HepG2 (cell line): ENCODE data around the gene PHF13. TPM values are rescaled to one million over a fixed set of nuclear protein-coding genes. Genes with fewer than 3 reads are reported as not detected.

Experiments
- ATAC-seq: fragments of 200-7000 bp; cut with Tn5 transposase; 3 replicates; pipeline ENCODE4 v1.9.1; 2020; ENCODE audit warnings: mild to moderate bottlenecking, moderate library complexity
- BruUV-seq: library from RNA; stranded (reverse); fragments of 400-500 nt; replicated peaks from 2 replicates; lab custom pipeline; 2021; lab: Mats Ljungman, UMichigan
- CTCF ChIA-PET: fragments of 300-600 bp; formaldehyde crosslinking; extraction: SDS; loops from one replicate; lab custom pipeline; 2021; ENCODE audit warnings: low total read pairs, inconsistent platforms, low intra/inter-chr PET ratio; lab: Yijun Ruan, JAX
- POLR2A ChIA-PET: fragments of 350-600 bp; sonication (Branson Sonifier 250); formaldehyde crosslinking; loops from one replicate; lab custom pipeline; 2020; ENCODE audit warnings: antibody characterized with exemption, inconsistent platforms; lab: Yijun Ruan, JAX
- DNase-seq: peaks from one replicate; pipeline ENCODE4 v3.0.0-alpha.2; 2015; ENCODE audit warnings: low spot score
- FAIRE-seq: peaks from 3 replicates; lab custom pipeline; 2011; peaks lifted over from hg19 to GRCh38; lab: Jason Lieb, UNC
- H2AFZ ChIP-seq: one replicate; pipeline ENCODE4 v1.6.1; 2011; ENCODE audit warnings: low read length, inconsistent platforms
- H3K27ac ChIP-seq: fragments of 300-600 bp; 3 replicates; pipeline ENCODE4 v1.8.0; 2011; ENCODE audit warnings: mixed run types, mild to moderate bottlenecking, mixed read lengths, low read length, inconsistent platforms; ENCODE audit not compliant: insufficient read depth; ENCODE audit errors: extremely low read length
- H3K27me3 ChIP-seq, 2 experiments: fragments of 200-600 bp in 1 of 2; 2 replicates in 1 of 2; 3 replicates in 1 of 2; pipeline versions ENCODE4 v1.6.0 to v1.8.0; 2011; ENCODE audit warnings: low read length in 2 of 2, mild to moderate bottlenecking in 2 of 2, moderate library complexity in 2 of 2, inconsistent platforms in 1 of 2; ENCODE audit not compliant: insufficient read depth in 2 of 2, control insufficient read depth in 1 of 2
- H3K36me3 ChIP-seq, 2 experiments: fragments of 200-600 bp in 1 of 2; replicated peaks in 1 of 2; 2 replicates in 1 of 2; 3 replicates in 1 of 2; pipeline versions ENCODE4 v1.5.1 to v1.8.0; 2011; ENCODE audit warnings: low read length in 2 of 2, inconsistent platforms in 1 of 2; ENCODE audit not compliant: insufficient read depth in 2 of 2, control insufficient read depth in 1 of 2
- H3K4me1 ChIP-seq: 2 replicates; pipeline ENCODE4 v1.5.1; 2012; ENCODE audit warnings: low read length, inconsistent platforms; ENCODE audit not compliant: insufficient read depth
- H3K4me2 ChIP-seq: 2 replicates; pipeline ENCODE4 v1.6.0; 2011; ENCODE audit warnings: low read depth, low read length, inconsistent platforms
- H3K4me3 ChIP-seq, 3 experiments: fragments of 200-600 bp in 1 of 3; sonication (generic), shearing (Covaris generic) in 1 of 3; replicated peaks in 1 of 3; 2 replicates each; pipeline ENCODE4 v1.5.1; 2011 to 2016; ENCODE audit warnings: low read length in 3 of 3, inconsistent platforms in 2 of 3, low read depth in 2 of 3, mild to moderate bottlenecking in 2 of 3, control low read depth in 1 of 3, mixed read lengths in 1 of 3; ENCODE audit not compliant: insufficient read depth in 1 of 3
- H3K79me2 ChIP-seq: one replicate; pipeline ENCODE4 v1.6.1; 2011; ENCODE audit warnings: low read length, inconsistent platforms; ENCODE audit not compliant: insufficient read depth
- H3K9ac ChIP-seq: 2 replicates; pipeline ENCODE4 v1.6.0; 2011; ENCODE audit warnings: mild to moderate bottlenecking, low read depth, low read length, inconsistent platforms; ENCODE audit not compliant: insufficient read depth
- H3K9me3 ChIP-seq: 2 replicates; pipeline ENCODE4 v1.5.1; 2012; ENCODE audit warnings: mild to moderate bottlenecking, low read length
- H4K20me1 ChIP-seq: 2 replicates; pipeline ENCODE4 v1.6.0; 2011; ENCODE audit warnings: inconsistent platforms, mild to moderate bottlenecking, low read length, moderate library complexity; ENCODE audit not compliant: insufficient read depth
- ARHGAP35 ChIP-seq: sonication (generic); formaldehyde crosslinking; IDR thresholded peaks from 2 replicates; pipeline ENCODE4 v1.9.0; 2022; ENCODE audit warnings: mild to moderate bottlenecking, inconsistent platforms, moderate library complexity, missing genetic modification reagents, borderline replicate concordance
- EZH2 ChIP-seq: conservative IDR thresholded peaks from 2 replicates; pipeline ENCODE4 v1.6.1; 2012; ENCODE audit warnings: mild to moderate bottlenecking, low read depth, low read length, moderate library complexity
- FOXA3 ChIP-seq: IDR thresholded peaks from 2 replicates; pipeline ENCODE4 v1.6.1; 2016; ENCODE audit warnings: missing genetic modification reagents, missing compliant biosample characterization
- KDM1A ChIP-seq: IDR thresholded peaks from 2 replicates; pipeline ENCODE4 v1.6.1; 2016; ENCODE audit warnings: missing compliant biosample characterization
- LRRFIP1 ChIP-seq: sonication (generic); formaldehyde crosslinking; conservative IDR thresholded peaks from 2 replicates; pipeline ENCODE4 v1.4.0; 2020; ENCODE audit warnings: missing genetic modification reagents
- ZNF142 ChIP-seq: sonication (generic); formaldehyde crosslinking; IDR thresholded peaks from 2 replicates; pipeline ENCODE4 v1.4.0; 2020; ENCODE audit warnings: missing genetic modification reagents
- ZNF180 ChIP-seq: sonication (generic); formaldehyde crosslinking; IDR thresholded peaks from 2 replicates; pipeline ENCODE4 v1.4.0; 2020; ENCODE audit warnings: low read depth, missing genetic modification reagents, borderline replicate concordance
- ZNF331 ChIP-seq: sonication (generic); formaldehyde crosslinking; IDR thresholded peaks from 2 replicates; pipeline ENCODE4 v1.4.0; 2020; ENCODE audit warnings: missing genetic modification reagents
- ZNF614 ChIP-seq: IDR thresholded peaks from 2 replicates; pipeline ENCODE4 v1.6.1; 2018; ENCODE audit warnings: missing biosample characterization, missing genetic modification reagents, inconsistent platforms, borderline replicate concordance
- WGBS: methylation state at CpG from one replicate; pipeline ENCODE4 v1.1.6; 2017; ENCODE audit warnings: low lambda C conversion rate; 5-methylcytosine and 5-hydroxymethylcytosine counted together
- in situ Hi-C: cut with HindIII; loops from 2 replicates; pipeline ENCODE4 v1.10.0; 2017; ENCODE audit warnings: low pct_unique_long_range_greater_than_20kb; ENCODE audit not compliant: extremely low pct_ligation_motif_present
- intact Hi-C: fragments of 100-400 bp; cut with micrococcal nuclease; formaldehyde crosslinking; loops from one replicate; pipeline ENCODE4 v1.10.0; 2022; ENCODE audit not compliant: unreplicated experiment
- polyA plus RNA-seq, 8 experiments: library from polyadenylated mRNA; depleted of rRNA in 3 of 8; stranded (reverse) in 7 of 8; unstranded in 1 of 8; fragments of >200 nt; fragmentation: Illumina TruSeq in 4 of 8; extraction: Trizol in 4 of 8; gene quantifications; 2 replicates each; pipeline versions ENCODE4 v1.2.1 to v1.2.3, GENCODE V29; 2011 to 2016; ENCODE audit warnings: low read depth in 4 of 8, missing spikeins in 1 of 8, mixed read lengths in 1 of 8; ENCODE audit not compliant: insufficient read depth in 1 of 8
- total RNA-seq, 5 experiments: library from RNA; depleted of rRNA; stranded (reverse); fragments of >200 nt; fragmentation: Illumina TruSeq; extraction: Trizol; gene quantifications; 2 replicates each; pipeline ENCODE4 v1.2.3, GENCODE V29; 2016; ENCODE audit warnings: low read depth in 1 of 5

PHF13 gene
- total and polyA plus RNA-seq, 2 of the 13 experiments (the other 11 are each of a cell fraction or from before 2014, with no cell fraction given) = 4.7 to 7.4 TPM

- no peak for TF ChIP-seq ZNF180
Observed at GRCh38 chr1:6569033-6569432, 44.5 kb upstream of the PHF13 start (continued).

- no peak overlapping the region for H3K4me2 ChIP-seq
- no peak overlapping the region for H3K9ac ChIP-seq
- no TSS peak for BruUV-seq
- POLR2A ChIA-PET = interaction anchor here (1.6 kb wide), 1 partner anchor 10 kb away, joined by 6 read pairs; the partner anchor contains the start of gene ZBTB48
- H3K27ac ChIP-seq = no peak overlapping the region
- no peak for ATAC-seq
- no peak for TF ChIP-seq KDM1A
- TF ChIP-seq ZNF614 (CRISPR knock-in tag) = no peak
- TF ChIP-seq, all 625 proteins: peak for 0
- no peak overlapping the region for H2AFZ ChIP-seq
- H3K4me1 ChIP-seq = peaks cover 20% of the 10 kb centered on the region
- FAIRE-seq = no peak
- DNase-seq = no peak
- H3K79me2 ChIP-seq = no peaks in the 10 kb centered on the region
- H3K4me3 ChIP-seq = no peak overlapping the region
- intact Hi-C loops = no loop called here
- WGBS = 65% methylated on average over 3 of the region's 3 CpGs
- CTCF ChIA-PET = no interaction called here
- H3K27me3 ChIP-seq = peaks cover 1 to 15% of the 10 kb centered on the region in 2 experiments; a peak in 3 of 5 replicates
- H3K36me3 ChIP-seq = no peaks in the 10 kb centered on the region
- no peaks in the 10 kb centered on the region for H4K20me1 ChIP-seq
- H3K9me3 ChIP-seq = no peaks in the 10 kb centered on the region
- in situ Hi-C loops = no loop called here
Observed at GRCh38 chr1:6570100-6570499, 43.4 kb upstream of the PHF13 start.

GRCh38 chr1:6570987-6571386 lies 42.5 kb upstream of the PHF13 start:
- H3K27me3 ChIP-seq = peaks cover 0 to 8% of the 10 kb centered on the region in 2 experiments; a peak in 2 of 5 replicates
- no peak for FAIRE-seq
- BruUV-seq = no TSS peak
- intact Hi-C loops (no loop called here), in situ Hi-C loops (no loop called here)
- no peaks in the 10 kb centered on the region for H4K20me1 ChIP-seq
- H3K4me3 ChIP-seq = no peak overlapping the region
- H3K79me2 ChIP-seq = no peaks in the 10 kb centered on the region
- CTCF ChIA-PET = no interaction called here
- DNase-seq = no peak
- 70% methylated on average over 4 of the region's 5 CpGs for WGBS
- peak; percentile 100 for TF ChIP-seq ZNF331
- TF ChIP-seq ZNF142 (CRISPR knock-in tag) = no peak
- TF ChIP-seq LRRFIP1 = no peak
- TF ChIP-seq ARHGAP35 (CRISPR knock-in tag) = no peak
- no peak for TF ChIP-seq FOXA3 (CRISPR knock-in tag)
- TF ChIP-seq EZH2 = no peak
- TF ChIP-seq, all 625 proteins: peak for 1
- H3K36me3 ChIP-seq = no peaks in the 10 kb centered on the region
- no peaks in the 10 kb centered on the region for H3K9me3 ChIP-seq
- peaks cover 20% of the 10 kb centered on the region for H3K4me1 ChIP-seq
- ATAC-seq = no peak
- no peak overlapping the region for H3K27ac ChIP-seq
- no peak overlapping the region for H3K9ac ChIP-seq
- no peak overlapping the region for H3K4me2 ChIP-seq
- POLR2A ChIA-PET = interaction anchor here (0.6 to 1.7 kb wide), 2 partner anchors 9 to 121 kb away, joined by 3 to 6 read pairs; partner anchors contain the start of gene ZBTB48
- no peak overlapping the region for H2AFZ ChIP-seq
